HS-5 (cell line): Measurements from ENCODE around the gene KDM2B.
"Not testable (repeated sequence)": the region's sequence is repeated elsewhere in the genome, so short reads cannot be mapped to it uniquely, and the experiment has no call there.

Experiments
- DNase-seq: peaks from one replicate; pipeline ENCODE4 v3.0.0-alpha.2; 2012; ENCODE audit warnings: low read depth

The KDM2B gene

DNA sequence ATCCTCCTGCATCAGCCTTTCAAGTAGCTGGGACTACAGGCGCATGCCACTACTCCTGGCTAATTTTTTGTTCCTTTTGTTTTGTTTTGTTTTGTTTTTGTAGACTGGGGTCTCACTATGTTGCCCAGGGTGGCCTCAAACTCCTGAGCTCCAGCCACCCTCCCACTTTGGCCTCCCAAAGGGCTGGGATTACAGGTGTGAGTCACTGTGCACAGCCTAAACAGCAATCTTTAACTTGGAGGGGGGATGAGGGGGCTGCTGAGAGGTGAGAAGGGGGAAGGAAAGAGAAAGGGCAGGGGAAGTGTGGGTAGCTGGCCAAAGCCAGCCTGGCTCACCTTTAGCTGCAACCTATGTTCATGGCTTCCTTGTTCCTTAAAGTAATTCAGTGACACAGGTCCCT, 77.4 kb downstream of the KDM2B start:
- no peak for DNase-seq

DNA sequence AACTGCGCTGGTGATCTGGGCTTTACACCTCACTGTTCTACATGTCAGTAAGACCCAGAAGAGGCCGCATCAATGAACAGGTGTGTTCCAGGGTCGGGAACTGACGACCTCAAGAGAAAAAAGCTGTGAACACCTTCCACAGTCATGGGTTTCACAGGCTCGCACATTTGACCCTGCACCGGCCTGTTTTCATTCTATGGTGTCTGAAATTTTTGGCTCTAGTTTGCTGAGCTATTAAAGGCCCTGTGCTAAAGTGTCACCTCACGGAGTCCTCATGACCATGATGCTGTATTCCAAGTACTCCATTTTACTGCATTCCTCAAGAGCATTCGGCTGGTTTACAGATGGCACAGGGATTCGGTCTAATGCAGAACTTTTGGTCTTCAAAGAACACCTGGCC, 78.9 kb downstream of the KDM2B start:
- DNase-seq = no peak

GRCh38 chr12:121499929-121500793, 80.7 kb downstream of the KDM2B start:
- no peak for DNase-seq

GRCh38 chr12:121495746-121496145, 85.1 kb downstream of the KDM2B start:
- no peak for DNase-seq

DNA sequence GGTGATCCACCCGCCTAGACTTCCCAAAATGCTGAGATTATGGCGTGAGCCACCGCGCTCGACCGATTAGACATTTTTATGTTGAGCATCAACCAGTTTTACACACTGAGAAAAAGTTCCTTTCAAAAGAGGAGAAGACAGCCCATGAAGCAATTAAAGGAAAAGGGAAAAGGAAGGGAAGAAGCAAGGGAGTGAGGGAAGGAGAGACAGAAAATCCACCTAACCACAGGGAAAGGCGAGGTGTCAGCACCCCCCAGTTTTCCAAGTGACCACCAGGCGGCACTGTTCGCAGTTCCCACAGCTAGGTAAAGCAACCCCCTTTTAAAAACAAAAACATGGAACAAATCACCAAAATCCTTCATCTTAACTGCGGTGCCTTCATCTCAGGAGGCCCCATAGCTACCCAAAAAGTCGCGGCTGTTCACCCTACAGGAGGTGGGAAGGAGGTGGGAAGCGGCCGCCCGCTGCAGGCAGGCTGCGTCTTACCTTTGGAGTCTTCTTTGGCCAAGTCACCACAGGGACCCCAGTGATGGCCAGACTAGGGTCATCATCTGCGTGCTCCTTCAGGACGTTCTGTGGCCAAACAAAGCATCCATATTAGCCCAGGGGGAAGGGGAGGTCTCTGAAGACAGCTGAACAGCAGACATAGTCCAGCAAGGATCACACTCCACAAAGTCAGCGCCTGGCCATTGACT, 86.6 kb downstream of the KDM2B start:
- DNase-seq = no peak

DNA sequence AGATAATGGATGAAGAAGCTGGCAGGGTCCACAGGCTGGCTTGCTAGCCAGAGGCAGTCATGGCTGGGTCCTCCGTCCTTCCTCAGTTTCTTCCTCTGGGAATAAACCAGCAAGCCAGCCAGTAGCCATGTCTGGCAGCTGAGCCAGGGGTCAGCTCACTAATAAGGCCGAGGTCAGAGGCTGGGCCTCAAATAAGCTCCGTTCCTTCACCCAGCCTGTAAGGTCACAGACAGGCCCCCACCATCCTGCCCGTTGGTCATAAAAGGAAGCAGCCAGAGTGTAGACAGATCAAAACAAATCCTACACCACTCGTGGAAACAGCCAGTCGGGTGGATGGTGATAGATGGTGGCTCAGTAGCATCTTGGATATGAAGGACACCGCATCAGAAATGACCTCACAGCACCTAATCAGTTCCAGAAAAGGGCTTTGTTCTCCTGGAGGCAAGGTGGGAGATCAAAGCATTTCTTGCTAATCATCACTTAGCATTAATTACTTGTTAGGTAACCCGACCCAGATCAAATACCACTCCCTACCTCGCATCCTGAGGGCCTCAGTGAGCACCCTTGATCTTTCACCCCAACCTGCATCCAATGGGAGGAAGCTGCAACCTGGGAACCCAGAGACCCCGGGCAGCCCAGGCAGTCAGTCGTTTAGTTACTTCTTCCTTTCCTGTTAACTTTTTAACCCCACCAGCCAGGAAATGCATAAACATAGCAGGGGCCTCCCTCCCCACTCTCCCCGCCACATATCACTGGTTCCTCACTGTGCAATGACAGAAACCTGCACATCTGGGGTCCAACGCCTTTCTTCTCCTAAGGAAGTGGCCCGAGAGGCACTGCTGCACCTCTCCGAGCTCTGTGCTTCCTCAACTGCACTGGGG, 90.2 kb downstream of the KDM2B start:
- DNase-seq = no peak

DNA sequence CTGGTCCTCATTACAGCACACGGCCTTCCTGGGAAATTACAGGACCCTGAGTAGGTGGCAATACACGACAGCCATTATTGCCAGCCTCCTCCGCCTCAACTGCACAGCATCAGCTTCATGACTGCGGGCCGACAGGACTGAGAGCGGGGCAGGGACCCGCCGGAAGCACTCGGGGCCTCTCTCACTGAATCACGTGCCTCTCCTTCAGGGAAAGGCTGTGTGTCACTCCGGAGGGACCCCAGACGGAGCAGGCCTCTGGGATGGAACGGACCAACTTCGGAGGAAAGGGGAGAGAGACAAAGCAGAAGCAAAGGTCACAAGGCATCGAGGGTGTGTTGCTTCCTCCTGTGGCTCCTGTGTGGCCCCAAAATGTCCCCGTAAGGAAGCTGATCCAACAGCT, 90.9 kb downstream of the KDM2B start:
- DNase-seq = no peak

DNA sequence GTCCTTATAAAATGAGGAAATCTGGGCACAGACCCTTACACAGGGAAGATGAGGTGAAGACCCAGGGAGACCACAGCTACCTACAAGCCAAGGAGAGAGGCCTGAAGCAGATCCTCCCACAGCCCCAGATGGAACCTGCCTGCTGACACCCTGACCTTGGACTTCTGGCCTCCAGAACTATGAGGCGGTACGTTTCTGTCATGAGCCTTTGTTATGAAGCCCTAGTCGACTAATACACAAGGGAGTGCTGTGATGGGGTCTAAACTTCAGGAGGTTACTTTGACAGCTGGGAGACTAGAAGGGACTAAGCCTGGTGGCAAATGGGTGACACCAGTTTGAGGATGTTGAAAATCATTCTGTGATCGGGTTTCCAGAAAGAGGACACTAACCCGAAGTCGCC, 95.9 kb downstream of the KDM2B start:
- DNase-seq = no peak

DNA sequence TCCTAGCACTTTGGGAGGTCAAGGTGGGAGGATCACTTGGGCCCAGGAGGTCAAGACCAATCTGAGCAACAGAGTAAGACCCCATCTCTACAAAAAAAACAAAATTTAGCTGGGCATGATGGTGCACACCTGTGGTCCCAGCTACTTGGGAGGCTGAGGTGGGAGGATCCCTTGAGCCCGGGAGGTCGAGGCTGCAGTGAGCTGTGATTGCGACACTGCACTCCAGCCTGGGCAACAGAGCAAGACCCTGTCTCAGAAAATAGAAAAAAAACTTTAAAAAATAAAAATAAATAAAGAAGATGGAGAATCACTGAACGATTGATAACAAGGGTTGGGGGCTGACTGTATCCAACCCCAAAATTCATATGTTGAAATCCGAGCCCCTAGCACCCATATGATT, 96.3 kb downstream of the KDM2B start:
- not testable (repeated sequence) for DNase-seq

- DNase-seq = no peak
These were observed 96.9 kb downstream of the KDM2B start for GRCh38 chr12:121483949-121484348.

GRCh38 chr12:121476477-121476876, 104.3 kb downstream of the KDM2B start:
- no peak for DNase-seq

GRCh38 chr12:121475279-121475678, 105.5 kb downstream of the KDM2B start:
- no peak for DNase-seq

GRCh38 chr12:121472150-121472905, 108.5 kb downstream of the KDM2B start:
- DNase-seq = no peak

- DNase-seq = no peak
These were observed 110.1 kb downstream of the KDM2B start for GRCh38 chr12:121470751-121471150.

DNA sequence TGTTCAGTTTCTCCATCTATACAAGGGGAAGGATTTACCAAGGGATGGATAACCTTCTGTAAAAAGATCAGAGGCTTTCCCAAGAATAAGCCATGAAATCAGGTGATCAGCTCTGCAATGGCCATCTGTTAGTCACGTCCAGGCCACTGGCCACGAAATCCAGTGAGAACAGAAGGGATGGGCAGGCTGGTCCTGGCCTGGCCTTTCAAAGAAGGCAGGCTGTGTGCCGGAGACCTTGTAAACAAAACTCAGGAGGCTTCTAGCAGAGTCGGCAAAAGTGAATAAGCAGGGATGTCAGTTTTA, 112.4 kb downstream of the KDM2B start:
- DNase-seq = no peak

DNA sequence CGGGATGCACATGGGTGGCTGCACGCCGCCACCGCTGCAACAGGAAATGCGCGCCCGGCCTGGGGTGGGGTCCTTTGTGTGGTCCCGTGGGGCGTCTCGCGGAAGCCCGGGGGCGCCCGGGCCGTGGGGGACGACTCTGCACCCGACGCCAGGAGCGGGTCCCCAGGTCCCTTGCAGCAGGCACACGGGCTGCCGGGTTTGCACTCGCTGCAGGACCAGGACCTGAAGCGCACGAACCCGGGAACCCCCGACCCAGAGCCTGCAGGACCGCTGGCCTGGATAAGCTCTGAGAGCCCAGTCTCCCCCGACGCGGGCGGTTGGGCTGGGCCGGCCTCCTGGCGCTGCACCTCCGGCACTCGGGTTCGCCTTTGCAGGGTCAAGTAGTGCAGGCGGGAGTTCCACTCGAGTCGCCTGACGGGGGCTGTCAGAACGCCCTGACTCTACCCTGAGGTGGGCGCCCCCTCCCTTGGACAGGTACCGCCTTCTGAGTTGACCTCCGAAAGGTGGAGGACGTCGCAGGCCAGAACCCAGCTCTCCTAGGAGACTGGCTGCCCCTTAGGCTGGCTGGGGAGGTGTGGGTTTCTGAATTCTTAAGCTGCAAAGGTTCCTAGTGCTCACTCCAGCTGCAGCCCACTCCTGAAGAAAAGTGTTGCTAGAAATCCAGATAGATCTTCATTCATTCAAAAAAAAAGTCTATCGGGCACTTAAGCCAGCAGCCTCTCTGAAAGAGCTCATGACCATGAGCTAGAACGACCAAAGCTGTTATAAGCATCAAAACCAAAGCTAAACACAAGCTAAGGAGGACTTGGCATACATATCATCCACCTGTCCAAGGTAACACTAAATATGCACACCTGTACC, 113.0 kb downstream of the KDM2B start:
- no peak for DNase-seq

DNA sequence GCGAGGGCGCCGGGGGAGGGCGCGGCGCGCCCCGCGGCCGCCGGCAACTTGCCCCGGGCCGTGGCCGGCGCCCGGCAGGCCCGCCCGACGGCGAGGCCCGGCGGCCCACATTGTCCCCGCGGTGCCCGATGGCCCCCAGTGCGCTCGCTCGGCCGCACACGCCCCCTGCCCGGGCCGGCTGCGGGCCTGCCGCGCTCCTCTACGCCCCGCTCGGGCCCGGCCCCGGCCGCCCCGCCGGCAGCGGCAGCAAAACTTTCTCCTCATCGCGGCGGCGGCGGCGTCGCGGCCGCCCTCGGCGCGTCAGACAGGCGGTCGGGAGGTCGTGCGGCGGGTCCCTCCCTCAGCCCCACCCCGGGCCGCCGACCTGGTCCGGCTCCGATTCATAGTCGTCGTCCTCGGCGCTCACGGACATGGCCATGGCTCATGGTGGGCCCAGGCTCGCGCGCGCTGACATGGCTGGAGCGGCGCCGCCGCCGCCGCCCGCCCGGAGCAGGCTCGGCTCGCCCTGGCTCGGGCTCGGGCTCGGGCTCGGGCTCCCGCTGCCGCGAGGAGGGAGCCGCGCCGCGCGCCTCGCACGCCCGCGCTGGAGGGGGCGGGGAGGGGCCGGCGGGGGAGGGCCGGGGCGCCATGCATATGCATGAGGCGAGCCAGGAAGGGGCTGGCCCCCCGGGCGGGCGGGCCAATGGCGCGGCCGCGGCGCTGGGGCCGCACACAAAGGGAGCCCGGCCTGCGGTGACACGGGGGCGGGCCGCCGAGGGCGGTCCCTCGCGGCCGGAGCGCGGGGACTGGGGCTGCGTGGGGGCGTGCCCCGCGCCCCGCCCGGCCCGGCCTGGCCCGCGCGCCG, 113.8 kb downstream of the KDM2B start:
- DNase-seq = no peak

DNA sequence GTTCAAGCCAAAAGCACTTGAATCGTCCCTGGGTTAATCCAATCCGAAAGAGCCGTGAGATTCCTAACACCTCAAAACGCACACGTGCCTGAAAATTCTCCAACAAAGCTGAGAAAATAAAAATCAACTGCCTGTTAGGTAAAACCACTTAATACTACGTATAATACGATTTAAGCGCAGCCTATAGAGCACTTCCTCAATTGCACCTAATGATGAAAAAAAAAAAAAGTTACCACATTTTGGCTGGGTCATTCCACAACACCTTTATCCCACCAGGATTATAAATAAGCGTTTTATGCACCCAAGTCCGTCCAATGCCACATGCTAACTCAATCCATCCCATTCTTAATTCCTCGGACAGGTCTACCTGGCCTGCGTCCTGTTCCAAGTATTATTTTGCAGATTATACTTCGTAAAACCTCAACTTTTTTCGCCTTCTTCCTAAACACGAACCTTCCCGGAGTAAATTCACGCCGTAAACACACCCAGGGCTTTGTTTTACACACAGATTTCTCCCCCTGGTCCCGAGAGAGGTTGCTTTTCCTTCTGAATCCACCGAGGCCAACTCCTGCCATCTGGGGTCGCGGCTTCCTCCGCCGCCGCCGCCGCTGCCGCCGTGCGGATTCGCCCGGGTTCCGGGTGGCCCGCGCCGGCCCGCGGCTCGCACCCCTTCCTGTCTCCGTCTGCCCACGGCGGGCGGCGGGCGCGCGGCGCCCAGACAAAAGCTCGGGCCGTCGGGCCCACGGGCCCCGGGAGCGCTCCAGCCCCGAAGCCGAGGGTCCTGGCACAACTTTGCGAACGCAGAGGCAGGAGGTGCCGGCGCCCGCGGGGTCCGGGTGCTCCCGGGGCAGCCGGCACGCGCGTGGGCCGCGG, 114.7 kb downstream of the KDM2B start:
- DNase-seq = no peak

DNA sequence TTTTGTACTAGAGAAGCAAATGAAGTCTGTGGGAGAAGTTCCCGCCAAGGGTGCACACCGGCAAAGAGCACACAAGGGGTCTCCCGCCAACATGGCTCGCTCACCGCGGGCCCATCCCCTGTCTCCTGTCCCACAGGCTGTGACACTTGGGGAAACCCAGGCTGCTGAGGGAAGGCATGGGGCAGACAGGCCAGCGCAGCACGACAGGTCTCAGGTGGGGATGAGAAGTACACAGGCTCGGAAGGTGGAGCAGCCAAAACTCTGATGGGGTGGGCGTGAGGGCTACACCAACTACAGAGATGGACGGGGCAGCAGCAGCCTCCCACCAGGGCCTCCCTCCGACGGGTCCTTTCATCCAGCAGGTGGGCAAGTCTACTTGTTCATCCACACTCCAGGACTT, 116.5 kb downstream of the KDM2B start:
- DNase-seq = no peak
